ENCODE measurements around the gene VSTM2L. TPM values are rescaled to one million over a fixed set of nuclear protein-coding genes. Genes with fewer than 3 reads are reported as not detected.

Gene VSTM2L
- total and polyA plus RNA-seq, 2 of the 4 experiments (the other 2 are of a cell fraction), result 0.18 to 0.19 TPM

DNA sequence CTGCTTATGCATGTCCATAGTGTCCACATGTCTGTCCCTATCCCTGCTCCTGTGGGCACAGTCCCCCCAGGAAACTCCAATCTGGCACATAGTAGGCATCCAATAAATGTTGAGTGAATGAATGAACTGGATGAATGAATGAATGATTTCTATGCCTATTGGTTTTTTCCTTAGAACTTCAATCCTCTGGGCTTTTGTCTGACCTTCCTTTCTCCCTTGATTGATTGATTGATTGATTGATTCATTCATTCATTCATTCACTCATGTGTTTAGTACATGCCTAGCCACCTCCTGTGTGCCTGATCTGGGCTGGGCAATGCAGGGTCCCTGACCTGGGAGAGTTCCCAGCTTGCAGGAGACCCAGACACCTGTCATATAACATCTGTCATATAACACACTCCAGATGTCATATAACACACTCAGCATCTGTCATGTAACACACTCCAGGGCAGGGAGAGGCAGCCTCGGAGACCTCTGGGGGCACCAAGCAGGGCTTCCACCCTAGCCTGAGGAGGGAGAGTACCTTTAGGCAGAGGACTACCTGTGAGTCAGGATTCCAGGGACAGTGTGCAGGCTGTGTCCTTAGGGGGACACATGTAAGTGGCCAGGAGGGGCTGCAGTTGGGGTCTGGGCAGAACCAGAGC lies 17.9 kb downstream of the VSTM2L start:
- no peak overlapping the region for H3K18ac ChIP-seq (ENCODE audit: low read depth, low read length)
- no peak overlapping the region for H4K5ac ChIP-seq (ENCODE audit: low read depth, low read length)
- H2AK5ac ChIP-seq (ENCODE audit: low read depth, low read length), result no peak overlapping the region
- no peak for ATAC-seq (ENCODE audit: low read depth)
- CTCF ChIA-PET, result no interaction called here
- in situ Hi-C loops (cut with MboI; ENCODE audit: low sequenced_read_pairs), result no loop called here
- POLR2A ChIA-PET (ENCODE audit: unreplicated experiment), result no interaction called here
- no peak overlapping the region for H4K91ac ChIP-seq (ENCODE audit: insufficient read depth, low read depth, low read length)
- no peak overlapping the region for H2AK9ac ChIP-seq (replicated peaks; ENCODE audit: low read depth, low read length, poor library complexity)
- H2BK120ac ChIP-seq (ENCODE audit: low read depth, low read length), result no peak overlapping the region
- no peaks in the 10 kb centered on the region for H3K36me3 ChIP-seq (ENCODE audit: control insufficient read depth, insufficient read depth, low read length)
- H3K27me3 ChIP-seq (ENCODE audit: control insufficient read depth, insufficient read depth, low read length), result peaks cover 84% of the 10 kb centered on the region
- dilution Hi-C loops (cut with HindIII; ENCODE audit: low sequenced_read_pairs, unreplicated experiment), result no loop called here
- intact Hi-C loops (cut with micrococcal nuclease), result no loop called here
- H2BK15ac ChIP-seq (ENCODE audit: low read depth, low read length), result no peak overlapping the region
- DNase-seq, result no peak
- H3K4ac ChIP-seq (ENCODE audit: low read depth, low read length), result no peak overlapping the region
- no peak overlapping the region for H3K56ac ChIP-seq (ENCODE audit: extremely low read depth, insufficient read depth, low read length)
- H3K4me3 ChIP-seq (ENCODE audit: insufficient read depth, low read depth, low read length), result no peak overlapping the region
- no peak overlapping the region for H2AFZ ChIP-seq (replicated peaks; ENCODE audit: low read length, poor library complexity)
- no peaks in the 10 kb centered on the region for H3K4me1 ChIP-seq (ENCODE audit: control insufficient read depth, insufficient read depth, low read length)
- BruUV-seq (replicated peaks), result no TSS peak
- no CpG with 5 or more reads among the region's 1 CpG for WGBS, 2 experiments (ENCODE audit: extremely low coverage in 2 of 2, insufficient read length in 1 of 2)
- H3K9ac ChIP-seq (ENCODE audit: low read depth, low read length), result no peak overlapping the region
- no peak overlapping the region for H2BK20ac ChIP-seq (ENCODE audit: low read depth, low read length)
- H3K79me1 ChIP-seq (ENCODE audit: low read depth in 1 of 2, low read length in 2 of 2), result no peaks in the 10 kb centered on the region
- no peak overlapping the region for H2BK5ac ChIP-seq (ENCODE audit: low read depth, low read length, poor library complexity, severe bottlenecking)
- no peak overlapping the region for H3K23ac ChIP-seq (ENCODE audit: low read depth, low read length)
- TF ChIP-seq, protein P1, sequence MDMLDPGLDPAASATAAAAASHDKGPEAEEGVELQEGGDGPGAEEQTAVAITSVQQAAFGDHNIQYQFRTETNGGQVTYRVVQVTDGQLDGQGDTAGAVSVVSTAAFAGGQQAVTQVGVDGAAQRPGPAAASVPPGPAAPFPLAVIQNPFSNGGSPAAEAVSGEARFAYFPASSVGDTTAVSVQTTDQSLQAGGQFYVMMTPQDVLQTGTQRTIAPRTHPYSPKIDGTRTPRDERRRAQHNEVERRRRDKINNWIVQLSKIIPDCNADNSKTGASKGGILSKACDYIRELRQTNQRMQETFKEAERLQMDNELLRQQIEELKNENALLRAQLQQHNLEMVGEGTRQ (IDR thresholded peaks at IDR 0.05; ENCODE audit: low read depth, low read length), result no peak
- TF ChIP-seq, protein P2, sequence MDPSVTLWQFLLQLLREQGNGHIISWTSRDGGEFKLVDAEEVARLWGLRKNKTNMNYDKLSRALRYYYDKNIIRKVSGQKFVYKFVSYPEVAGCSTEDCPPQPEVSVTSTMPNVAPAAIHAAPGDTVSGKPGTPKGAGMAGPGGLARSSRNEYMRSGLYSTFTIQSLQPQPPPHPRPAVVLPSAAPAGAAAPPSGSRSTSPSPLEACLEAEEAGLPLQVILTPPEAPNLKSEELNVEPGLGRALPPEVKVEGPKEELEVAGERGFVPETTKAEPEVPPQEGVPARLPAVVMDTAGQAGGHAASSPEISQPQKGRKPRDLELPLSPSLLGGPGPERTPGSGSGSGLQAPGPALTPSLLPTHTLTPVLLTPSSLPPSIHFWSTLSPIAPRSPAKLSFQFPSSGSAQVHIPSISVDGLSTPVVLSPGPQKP (IDR thresholded peaks at IDR 0.05; ENCODE audit: borderline replicate concordance, low read depth, low read length), result no peak
- TF ChIP-seq POLR2A (IDR thresholded peaks at IDR 0.05; ENCODE audit: low read depth, low read length), result no peak
- no peak for TF ChIP-seq MAFK (IDR thresholded peaks at IDR 0.05; ENCODE audit: low read depth, low read length)
- no peak for TF ChIP-seq SMC3 (IDR thresholded peaks at IDR 0.05; ENCODE audit: low read depth, low read length)
- no peak for TF ChIP-seq NFE2L2 (IDR thresholded peaks at IDR 0.05; ENCODE audit: low read depth, low read length)
- no peak for TF ChIP-seq BHLHE40 (IDR thresholded peaks at IDR 0.05; ENCODE audit: low read depth, low read length)
- TF ChIP-seq FOS (IDR thresholded peaks at IDR 0.05; ENCODE audit: low read depth, low read length), result no peak
- TF ChIP-seq, protein P3, sequence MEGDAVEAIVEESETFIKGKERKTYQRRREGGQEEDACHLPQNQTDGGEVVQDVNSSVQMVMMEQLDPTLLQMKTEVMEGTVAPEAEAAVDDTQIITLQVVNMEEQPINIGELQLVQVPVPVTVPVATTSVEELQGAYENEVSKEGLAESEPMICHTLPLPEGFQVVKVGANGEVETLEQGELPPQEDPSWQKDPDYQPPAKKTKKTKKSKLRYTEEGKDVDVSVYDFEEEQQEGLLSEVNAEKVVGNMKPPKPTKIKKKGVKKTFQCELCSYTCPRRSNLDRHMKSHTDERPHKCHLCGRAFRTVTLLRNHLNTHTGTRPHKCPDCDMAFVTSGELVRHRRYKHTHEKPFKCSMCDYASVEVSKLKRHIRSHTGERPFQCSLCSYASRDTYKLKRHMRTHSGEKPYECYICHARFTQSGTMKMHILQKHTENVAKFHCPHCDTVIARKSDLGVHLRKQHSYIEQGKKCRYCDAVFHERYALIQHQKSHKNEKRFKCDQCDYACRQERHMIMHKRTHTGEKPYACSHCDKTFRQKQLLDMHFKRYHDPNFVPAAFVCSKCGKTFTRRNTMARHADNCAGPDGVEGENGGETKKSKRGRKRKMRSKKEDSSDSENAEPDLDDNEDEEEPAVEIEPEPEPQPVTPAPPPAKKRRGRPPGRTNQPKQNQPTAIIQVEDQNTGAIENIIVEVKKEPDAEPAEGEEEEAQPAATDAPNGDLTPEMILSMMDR (conservative IDR thresholded peaks at IDR 0.05; ENCODE audit: low read depth, low read length), result no peak
- no peak for TF ChIP-seq CEBPB (IDR thresholded peaks at IDR 0.05; ENCODE audit: low read depth, low read length)
- TF ChIP-seq RAD21 (IDR thresholded peaks at IDR 0.05; ENCODE audit: low read length), result no peak
- no peak for TF ChIP-seq RFX5 (IDR thresholded peaks at IDR 0.05; ENCODE audit: low read depth, low read length)
- no peak for TF ChIP-seq MAZ (IDR thresholded peaks at IDR 0.05; ENCODE audit: borderline replicate concordance, low read depth, low read length)
- H3K4me2 ChIP-seq (ENCODE audit: low read depth, low read length), result no peak overlapping the region
- no peak overlapping the region for H3K27ac ChIP-seq (ENCODE audit: insufficient read depth, low read length)
- no peaks in the 10 kb centered on the region for H4K20me1 ChIP-seq (ENCODE audit: insufficient read depth, low read length)
- no peak overlapping the region for H4K8ac ChIP-seq (ENCODE audit: low read depth in 2 of 2, low read length in 2 of 2)
- H3K14ac ChIP-seq (replicated peaks; ENCODE audit: low read depth, low read length), result no peak overlapping the region
- H3K9me1 ChIP-seq (ENCODE audit: insufficient read depth, low read length), result no peaks in the 10 kb centered on the region
- H3K9me3 ChIP-seq (ENCODE audit: control insufficient read depth, insufficient read depth, low read length), result no peaks in the 10 kb centered on the region
